ENCODE data around the gene ATG2B.

Gene ATG2B

GRCh38 chr14:96391293-96392118 is 28.4 kb upstream of the ATG2B start (continued):
- TF ChIP-seq ZNF777 (tag by site-specific recombination; IDR thresholded peaks at IDR 0.05; ENCODE audit: borderline replicate concordance) = 0 out of 2 replicates have a peak, but pooled peaks have one; percentile 27
- no peak for TF ChIP-seq ZNF837 (tag by site-specific recombination; IDR thresholded peaks at IDR 0.05)
- TF ChIP-seq ZBTB48 (tag by site-specific recombination; IDR thresholded peaks at IDR 0.05) = peak; percentile 77; the same call in 1 of the 2 replicates
- peak; percentile 64; the same call in 1 of the 2 replicates for TF ChIP-seq ZEB2 (tag by site-specific recombination; IDR thresholded peaks at IDR 0.05)
- TF ChIP-seq ZNF654 (tag by site-specific recombination; IDR thresholded peaks at IDR 0.05; ENCODE audit: low read depth) = no peak
- 0 out of 2 replicates have a peak, but pooled peaks have one; percentile 26 for TF ChIP-seq YY1 (tag by site-specific recombination; IDR thresholded peaks at IDR 0.05)
- TF ChIP-seq IKZF3 (tag by site-specific recombination; IDR thresholded peaks at IDR 0.05) = 0 out of 2 replicates have a peak, but pooled peaks have one; percentile 22
- peak; percentile 96 for TF ChIP-seq KLF9 (tag by site-specific recombination; IDR thresholded peaks at IDR 0.05; ENCODE audit: low read depth)
- TF ChIP-seq KLF1 (tag by site-specific recombination; IDR thresholded peaks at IDR 0.05) = peak; percentile 100
- TF ChIP-seq ZBTB26 (tag by site-specific recombination; optimal IDR thresholded peaks at IDR 0.05) = peak; percentile 85
- TF ChIP-seq ZNF2 (tag by site-specific recombination; IDR thresholded peaks at IDR 0.05) = peak; percentile 63
- TF ChIP-seq ZNF76 (tag by site-specific recombination; IDR thresholded peaks at IDR 0.05; ENCODE audit: borderline replicate concordance, low read depth) = peak; percentile 18; the same call in 1 of the 2 replicates
- no peak for TF ChIP-seq ZNF26 (tag by site-specific recombination; IDR thresholded peaks at IDR 0.05)
- TF ChIP-seq KLF10 (tag by site-specific recombination; IDR thresholded peaks at IDR 0.05) = 0 out of 2 replicates have a peak, but pooled peaks have one; percentile 45
- no peak for TF ChIP-seq BCL11B (tag by site-specific recombination; IDR thresholded peaks at IDR 0.05; ENCODE audit: low read depth)
- peak; percentile 64 for TF ChIP-seq ZNF692 (tag by site-specific recombination; IDR thresholded peaks at IDR 0.05)
- peak; percentile 19; the same call in 1 of the 2 replicates for TF ChIP-seq EGR2 (tag by site-specific recombination; IDR thresholded peaks at IDR 0.05; ENCODE audit: low read depth)
- peak; percentile 84 for TF ChIP-seq ZNF423 (tag by site-specific recombination; IDR thresholded peaks at IDR 0.05)
- 0 out of 2 replicates have a peak, but pooled peaks have one; percentile 33 for TF ChIP-seq ZNF324 (tag by site-specific recombination; IDR thresholded peaks at IDR 0.05)
- TF ChIP-seq SP7 (tag by site-specific recombination; IDR thresholded peaks at IDR 0.05) = peak; percentile 48; the same call in 1 of the 2 replicates
- TF ChIP-seq ZNF501 (tag by site-specific recombination; IDR thresholded peaks at IDR 0.05) = peak; percentile 84; the same call in 1 of the 2 replicates
- TF ChIP-seq ZSCAN23 (tag by site-specific recombination; IDR thresholded peaks at IDR 0.05) = no peak
- TF ChIP-seq ZNF169 (tag by site-specific recombination; IDR thresholded peaks at IDR 0.05) = no peak
- peak; percentile 51 for TF ChIP-seq ZNF394 (tag by site-specific recombination; IDR thresholded peaks at IDR 0.05; ENCODE audit: borderline replicate concordance)
- TF ChIP-seq ZNF426 (tag by site-specific recombination; IDR thresholded peaks at IDR 0.05) = no peak
- no peak for TF ChIP-seq ZNF658 (tag by site-specific recombination; IDR thresholded peaks at IDR 0.05)
- TF ChIP-seq REST (tag by site-specific recombination; IDR thresholded peaks at IDR 0.05) = peak; percentile 45; the same call in 1 of the 2 replicates
- 0 out of 2 replicates have a peak, but pooled peaks have one; percentile 48 for TF ChIP-seq PATZ1 (tag by site-specific recombination; IDR thresholded peaks at IDR 0.05)

Data from HEK293 (cell line).